ENCODE measurements around the gene TANK. TPM values are rescaled to one million over a fixed set of nuclear protein-coding genes. Genes with fewer than 3 reads are reported as not detected.

TANK gene
- total RNA-seq, 2 experiments from 2014 or later: 43.4 to 64.9 TPM

GRCh38 chr2:161233858-161234431 is 73.7 kb downstream of the TANK start:
- Histone ChIP-seq H3K4me1 (ENCODE audit: insufficient read depth, low read length, poor library complexity, severe bottlenecking) (peaks cover 23% of the 10 kb centered on the region), H2AFZ (ENCODE audit: low read length) (no peak overlapping the region), H3K9me2 (ENCODE audit: insufficient read depth, low read length) (no peaks in the 10 kb centered on the region), H3K36me3 (ENCODE audit: insufficient read depth, low read length) (peaks cover 19% of the 10 kb centered on the region), H3K9me3 (ENCODE audit: low read length) (no peaks in the 10 kb centered on the region), H3K79me2 (ENCODE audit: insufficient read depth, low read depth, low read length) (no peaks in the 10 kb centered on the region), H3K4me2 (ENCODE audit: low read length) (0 out of 2 replicates have a peak overlapping the region, but pooled peaks have one; percentile 19), H3K27ac (ENCODE audit: low read depth, low read length, poor library complexity, severe bottlenecking) (no peak overlapping the region), H3K4me3 (ENCODE audit: low read depth, low read length, poor library complexity, severe bottlenecking) (no peak overlapping the region), H4K20me1 (ENCODE audit: insufficient read depth, low read length) (no peaks in the 10 kb centered on the region)
- TF ChIP-seq EZH2phosphoT487 (IDR thresholded peaks at IDR 0.05; ENCODE audit: borderline replicate concordance, low read depth, low read length) (no peak), CTCF (conservative IDR thresholded peaks at IDR 0.05; ENCODE audit: low read length) (no peak)
- POLR2A ChIA-PET: interaction anchor here (0.7 to 5.5 kb wide), 8 partner anchors 9 to 96 kb away, joined by 3 to 76 read pairs (median 3); no protein-coding TSS in a partner anchor
- DNase-seq (ENCODE audit: low spot score): no peak
- intact Hi-C loops (cut with micrococcal nuclease; ENCODE audit: unreplicated experiment): no loop called here
- CTCF ChIA-PET (ENCODE audit: unreplicated experiment): interaction anchor here (0.5 kb wide), 1 partner anchor 32 kb away, joined by 3 read pairs; no protein-coding TSS in a partner anchor
- BruUV-seq (replicated peaks): no TSS peak

GRCh38 chr2:161234627-161235026 is 74.4 kb downstream of the TANK start:
- Histone ChIP-seq H3K4me1 (ENCODE audit: insufficient read depth, low read length, poor library complexity, severe bottlenecking) (peaks cover 23% of the 10 kb centered on the region), H3K4me2 (ENCODE audit: low read length) (no peak overlapping the region)
- no TSS peak for BruUV-seq (replicated peaks)

More at GRCh38 chr2:161234627-161235026, 74.4 kb downstream of the TANK start:
- no peak overlapping the region for H3K4me3 ChIP-seq (ENCODE audit: low read depth, low read length, poor library complexity, severe bottlenecking)
- H2AFZ ChIP-seq (ENCODE audit: low read length): no peak overlapping the region
- H3K36me3 ChIP-seq (ENCODE audit: insufficient read depth, low read length): peaks cover 16% of the 10 kb centered on the region; the same call in 1 of the 2 replicates
- no peaks in the 10 kb centered on the region for H3K79me2 ChIP-seq (ENCODE audit: insufficient read depth, low read depth, low read length)
- H3K9me2 ChIP-seq (ENCODE audit: insufficient read depth, low read length): no peaks in the 10 kb centered on the region
- no peak overlapping the region for H3K27ac ChIP-seq (ENCODE audit: low read depth, low read length, poor library complexity, severe bottlenecking)
- no peaks in the 10 kb centered on the region for H3K9me3 ChIP-seq (ENCODE audit: low read length)
- ChIA-PET POLR2A (interaction anchor here (0.7 to 5.5 kb wide), 5 partner anchors 8 to 53 kb away, joined by 3 to 76 read pairs (median 3); no protein-coding TSS in a partner anchor), CTCF (ENCODE audit: unreplicated experiment) (no interaction called here)
- H4K20me1 ChIP-seq (ENCODE audit: insufficient read depth, low read length): no peaks in the 10 kb centered on the region
- no peak for DNase-seq (ENCODE audit: low spot score)
- TF ChIP-seq CTCF (conservative IDR thresholded peaks at IDR 0.05; ENCODE audit: low read length) (no peak), EZH2phosphoT487 (IDR thresholded peaks at IDR 0.05; ENCODE audit: borderline replicate concordance, low read depth, low read length) (no peak)
- intact Hi-C loops (cut with micrococcal nuclease; ENCODE audit: unreplicated experiment): no loop called here

All from OCI-LY7 (cell line).